ENCODE data around the gene ADARB2. TPM values are rescaled to one million over a fixed set of nuclear protein-coding genes. Genes with fewer than 3 reads are reported as not detected.

Gene ADARB2
- polyA plus RNA-seq, 3 donors: not detected

- no peak overlapping the region for H3K4me3 ChIP-seq (replicated peaks in 1 of 3; ENCODE audit: low read depth in 2 of 3, low read length in 3 of 3)
- intact Hi-C loops (cut with micrococcal nuclease): no loop called here
- Mint-ChIP-seq H3K27ac (no peak overlapping the region), H3K36me3 (no peaks in the 10 kb centered on the region), H3K27me3 (ENCODE audit: low read depth in 3 of 3) (peaks cover 0 to 3% (median 0%) of the 10 kb centered on the region in 3 donors), H3K9me3 (peaks cover 0 to 6% (median 2%) of the 10 kb centered on the region in 7 donors), H3K4me1 (no peaks in the 10 kb centered on the region), H3K4me3 (no peak overlapping the region)
- no peak overlapping the region for H3K9ac ChIP-seq (ENCODE audit: insufficient read depth, low read length, poor library complexity, severe bottlenecking)
- no peak for DNase-seq
- no peak overlapping the region for H3K27ac ChIP-seq (ENCODE audit: low read depth in 1 of 2, low read length in 2 of 2)
- no peaks in the 10 kb centered on the region for H3K79me2 ChIP-seq (ENCODE audit: insufficient read depth, low read length)
- no peaks in the 10 kb centered on the region for H3K36me3 ChIP-seq (replicated peaks in 1 of 2; ENCODE audit: control insufficient read depth in 1 of 2, insufficient read depth in 2 of 2, low read length in 2 of 2)
- H4K20me1 ChIP-seq (ENCODE audit: insufficient read depth, low read length): no peaks in the 10 kb centered on the region
- H3K27me3 ChIP-seq (ENCODE audit: control insufficient read depth in 2 of 2, insufficient read depth in 2 of 2, low read length in 2 of 2): no peaks in the 10 kb centered on the region
- 93% methylated on average over 10 of the region's 11 CpGs for WGBS (ENCODE audit: insufficient coverage)
- H3K4me2 ChIP-seq (replicated peaks; ENCODE audit: extremely low read depth, low read length, poor library complexity, severe bottlenecking): no peak overlapping the region
- H3K9me3 ChIP-seq (replicated peaks in 1 of 2; ENCODE audit: control insufficient read depth in 1 of 2, insufficient read depth in 1 of 2, low read length in 2 of 2): no peaks in the 10 kb centered on the region
- no peak for TF ChIP-seq CTCF (IDR thresholded peaks at IDR 0.05)
- no peak overlapping the region for H2AFZ ChIP-seq (ENCODE audit: insufficient read depth, low read depth, low read length, poor library complexity, severe bottlenecking)
- no peaks in the 10 kb centered on the region for H3K4me1 ChIP-seq (ENCODE audit: control insufficient read depth in 1 of 2, insufficient read depth in 2 of 2, low read length in 2 of 2)
Observed at GRCh38 chr10:1778375-1778969, 41.1 kb upstream of the ADARB2 start.

GRCh38 chr10:1776127-1776662 is 38.9 kb upstream of the ADARB2 start:
- Histone ChIP-seq H3K36me3 (replicated peaks in 1 of 2; ENCODE audit: control insufficient read depth in 1 of 2, insufficient read depth in 2 of 2, low read length in 2 of 2) (no peaks in the 10 kb centered on the region), H3K4me2 (replicated peaks; ENCODE audit: extremely low read depth, low read length, poor library complexity, severe bottlenecking) (no peak overlapping the region), H3K4me3 (replicated peaks in 1 of 3; ENCODE audit: low read depth in 2 of 3, low read length in 3 of 3) (no peak overlapping the region), H3K27ac (ENCODE audit: low read depth in 1 of 2, low read length in 2 of 2) (no peak overlapping the region), H3K4me1 (ENCODE audit: control insufficient read depth in 1 of 2, insufficient read depth in 2 of 2, low read length in 2 of 2) (no peaks in the 10 kb centered on the region), H3K9me3 (replicated peaks in 1 of 2; ENCODE audit: control insufficient read depth in 1 of 2, insufficient read depth in 1 of 2, low read length in 2 of 2) (peaks cover 0 to 3% of the 10 kb centered on the region in 2 donors), H3K9ac (ENCODE audit: insufficient read depth, low read length, poor library complexity, severe bottlenecking) (no peak overlapping the region), H3K79me2 (ENCODE audit: insufficient read depth, low read length) (no peaks in the 10 kb centered on the region), H2AFZ (ENCODE audit: insufficient read depth, low read depth, low read length, poor library complexity, severe bottlenecking) (no peak overlapping the region), H4K20me1 (ENCODE audit: insufficient read depth, low read length) (no peaks in the 10 kb centered on the region), H3K27me3 (ENCODE audit: control insufficient read depth in 2 of 2, insufficient read depth in 2 of 2, low read length in 2 of 2) (no peaks in the 10 kb centered on the region)
- Mint-ChIP-seq H3K27me3 (ENCODE audit: low read depth in 3 of 3) (peaks cover 0 to 2% (median 0%) of the 10 kb centered on the region in 3 donors), H3K4me1 (no peaks in the 10 kb centered on the region), H3K4me3 (no peak overlapping the region), H3K9me3 (peaks cover 4 to 16% (median 8%) of the 10 kb centered on the region in 7 donors), H3K27ac (peak overlapping the region in 1 of 7 donors; percentile 36), H3K36me3 (no peaks in the 10 kb centered on the region)
- WGBS (ENCODE audit: insufficient coverage): 92% methylated on average over 8 of the region's 14 CpGs
- DNase-seq: no peak
- intact Hi-C loops (cut with micrococcal nuclease): no loop called here
- TF ChIP-seq CTCF (IDR thresholded peaks at IDR 0.05): no peak
